Stimulated activated CD4-positive, alpha-beta T cell treated with anti-CD3 and anti-CD28 coated beads, TNF-alpha, amount 100 ng/mL, for 24 hours (primary cell): ENCODE results near the gene INSRR.

Experiments used
- DNase-seq, 3 experiments: peaks; one replicate each; pipeline ENCODE4 v3.0.0-alpha.2; 2020; ENCODE audit warnings: low read depth in 3 of 3

The INSRR gene

DNA sequence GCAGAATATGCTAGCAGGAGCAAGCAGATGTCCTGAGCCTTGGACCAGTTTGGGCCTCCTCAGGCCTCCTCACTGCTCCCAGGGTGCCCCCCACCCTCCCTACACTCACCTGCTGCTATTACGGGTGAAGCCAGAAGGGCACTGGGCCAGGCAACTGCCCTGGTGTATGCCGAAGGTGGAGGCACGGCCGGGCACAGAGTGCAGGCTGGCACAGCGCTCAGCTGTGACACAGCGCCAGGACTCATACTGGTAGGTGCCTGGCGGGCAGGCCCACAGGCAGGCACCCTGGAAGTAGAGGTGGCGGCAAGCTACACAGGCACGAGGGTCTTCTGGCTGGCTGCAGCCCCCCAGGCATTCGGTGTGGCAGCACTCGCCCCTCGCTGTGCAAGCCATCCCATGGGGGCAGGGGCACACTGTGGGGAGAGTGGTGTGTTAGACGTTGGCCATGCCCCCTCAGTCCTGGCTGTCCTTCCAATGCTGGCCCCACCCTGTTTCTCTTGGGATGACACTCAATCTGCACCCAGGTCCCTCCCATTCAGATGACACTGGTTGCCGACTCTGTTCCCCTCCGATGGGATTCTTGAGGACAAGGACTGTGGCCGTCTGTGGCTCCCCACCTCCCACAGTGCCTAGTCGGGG, 7.0 kb downstream of the INSRR start:
- no peak for DNase-seq

DNA sequence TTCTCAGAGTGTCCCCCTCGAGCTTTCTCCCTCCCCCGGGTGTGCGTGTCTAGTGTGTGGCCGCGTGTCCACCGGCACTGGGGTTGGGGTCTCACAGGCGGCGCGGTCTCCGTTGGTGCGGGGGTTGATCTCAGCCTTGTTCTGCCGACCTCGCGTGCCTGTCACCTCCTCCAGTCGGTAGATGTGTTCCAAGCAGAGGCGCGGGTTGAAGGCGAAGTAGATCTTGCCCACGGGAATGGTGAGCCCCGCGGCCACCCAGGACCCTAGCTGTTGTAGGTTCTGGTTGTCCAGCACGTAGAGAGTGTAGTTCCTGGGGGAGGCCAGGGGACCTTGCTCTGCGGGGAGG, 9.8 kb downstream of the INSRR start:
- no peak for DNase-seq

DNA sequence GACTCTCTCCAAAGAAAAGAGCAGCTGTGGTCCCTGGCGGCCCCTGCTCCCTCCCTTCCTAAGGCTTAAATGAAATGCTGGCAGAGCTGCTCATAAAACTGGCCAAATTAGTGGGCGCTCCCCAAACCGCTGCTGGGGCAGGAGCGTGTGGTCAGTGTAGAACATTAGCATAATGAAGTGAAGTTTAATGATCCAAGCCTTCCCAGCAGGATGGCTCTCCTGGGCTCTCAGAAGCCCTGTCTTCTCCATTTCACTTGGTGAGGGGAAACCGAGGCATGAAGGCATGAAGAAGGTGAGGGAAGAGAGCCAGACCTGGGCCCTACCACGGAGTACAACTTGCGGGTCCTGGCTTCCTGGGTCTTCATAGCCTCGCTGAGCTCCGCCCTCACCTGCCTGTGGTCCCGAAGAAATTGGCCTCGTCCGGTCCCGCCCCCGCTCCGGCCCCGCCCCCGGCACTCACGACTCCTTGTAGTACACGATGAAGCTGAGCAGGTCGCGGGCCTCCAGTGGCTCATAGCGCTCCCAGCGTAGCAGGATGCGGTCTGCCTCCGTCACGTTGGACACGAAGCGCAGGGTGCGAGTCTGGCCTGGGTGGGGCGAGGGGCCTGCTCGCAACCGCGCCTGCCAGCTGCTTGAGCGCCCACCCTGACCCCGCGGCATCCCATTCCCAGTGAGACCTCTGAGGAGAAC, 10.3 kb downstream of the INSRR start:
- peak; percentile 22 to 77 (median 35) for DNase-seq

DNA sequence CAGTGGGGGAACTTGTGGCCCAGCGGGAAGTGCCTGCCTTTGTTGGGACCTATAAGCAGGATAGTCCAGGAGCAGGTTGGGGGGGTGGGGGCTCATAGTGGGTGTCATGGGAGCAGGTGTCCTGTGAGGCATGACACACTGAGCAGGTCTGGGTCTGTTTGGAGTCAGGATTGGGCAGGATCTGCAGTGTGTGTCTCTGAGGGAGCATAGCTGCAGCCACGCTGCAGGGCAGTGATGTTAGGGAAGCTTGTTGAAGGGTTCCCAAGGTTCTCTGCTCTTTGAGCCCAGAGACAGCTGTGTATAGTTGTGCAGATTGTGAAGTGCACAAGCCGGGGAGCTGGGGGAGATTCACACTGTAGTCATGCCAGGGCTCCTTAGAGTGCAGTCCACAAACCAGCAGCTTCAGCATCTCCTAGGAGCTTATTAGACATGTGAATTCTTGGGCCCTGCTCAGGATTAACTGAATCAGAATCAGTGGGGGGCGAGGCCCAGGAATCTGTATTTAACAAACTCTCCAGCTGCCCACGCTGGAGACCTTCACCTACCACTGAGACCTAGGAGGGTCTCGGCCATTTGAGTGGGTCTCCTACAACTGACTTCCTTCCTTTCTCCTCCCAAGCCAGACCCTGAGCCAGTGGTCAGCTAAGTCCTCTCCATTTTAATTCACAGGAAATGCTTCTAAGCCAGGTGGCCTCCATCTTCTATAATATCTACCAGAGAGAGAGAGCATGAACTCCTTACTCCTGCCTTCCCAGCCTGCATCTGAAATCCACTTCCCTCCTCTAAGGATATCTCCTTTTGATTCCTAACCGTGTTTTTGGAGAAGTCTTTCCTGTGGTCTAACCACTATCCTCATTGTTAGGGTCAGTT, 11.1 kb downstream of the INSRR start:
- no peak for DNase-seq

DNA sequence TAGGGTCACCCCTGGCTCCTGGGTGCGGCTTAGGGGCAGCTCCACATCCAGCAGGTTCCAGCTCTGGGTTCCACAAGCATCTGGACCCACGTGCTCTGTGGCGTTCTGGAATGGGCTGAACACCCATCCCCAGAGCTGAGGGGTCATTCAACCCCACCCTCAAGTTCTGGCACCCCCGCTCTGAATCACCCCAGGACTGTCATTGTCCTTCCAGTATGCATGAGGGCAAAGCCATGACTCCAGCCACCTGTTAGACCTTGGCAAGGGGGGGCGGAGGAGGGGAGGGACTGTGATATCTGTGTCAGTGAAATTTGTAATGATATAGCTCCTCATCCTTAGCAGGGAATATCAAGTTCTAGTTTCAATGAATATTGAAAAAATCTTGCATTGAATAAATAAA, 12.3 kb downstream of the INSRR start:
- no peak for DNase-seq

DNA sequence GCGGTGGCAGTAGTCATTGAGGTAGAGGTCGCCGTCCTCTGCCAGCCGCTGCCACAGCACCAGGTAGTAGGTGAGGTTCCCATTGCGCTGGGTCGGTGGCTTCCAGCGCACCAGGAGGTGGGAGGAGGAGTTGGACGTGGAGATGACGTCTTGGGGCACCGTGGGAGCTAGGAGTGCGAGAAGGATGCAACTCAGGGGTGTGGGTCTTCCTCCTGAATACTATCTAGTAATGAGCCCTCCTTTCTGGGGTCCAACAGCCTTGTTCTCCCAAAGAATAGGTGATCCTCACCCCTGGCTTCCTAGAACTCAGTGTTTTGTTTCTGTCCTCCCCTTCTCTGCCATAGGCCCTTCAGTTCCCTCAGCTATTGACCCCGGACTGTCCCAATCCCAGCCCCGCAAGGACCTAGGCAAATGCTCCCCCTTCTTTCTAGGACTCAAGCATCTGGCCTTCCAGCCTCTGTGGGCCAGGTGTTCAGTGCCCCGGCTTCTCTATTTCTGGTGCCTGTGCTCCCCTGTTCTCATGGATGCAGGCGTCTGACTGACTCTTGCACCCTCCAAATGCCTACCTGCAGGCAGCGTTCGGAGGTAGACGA, 12.9 kb downstream of the INSRR start:
- no peak for DNase-seq

DNA sequence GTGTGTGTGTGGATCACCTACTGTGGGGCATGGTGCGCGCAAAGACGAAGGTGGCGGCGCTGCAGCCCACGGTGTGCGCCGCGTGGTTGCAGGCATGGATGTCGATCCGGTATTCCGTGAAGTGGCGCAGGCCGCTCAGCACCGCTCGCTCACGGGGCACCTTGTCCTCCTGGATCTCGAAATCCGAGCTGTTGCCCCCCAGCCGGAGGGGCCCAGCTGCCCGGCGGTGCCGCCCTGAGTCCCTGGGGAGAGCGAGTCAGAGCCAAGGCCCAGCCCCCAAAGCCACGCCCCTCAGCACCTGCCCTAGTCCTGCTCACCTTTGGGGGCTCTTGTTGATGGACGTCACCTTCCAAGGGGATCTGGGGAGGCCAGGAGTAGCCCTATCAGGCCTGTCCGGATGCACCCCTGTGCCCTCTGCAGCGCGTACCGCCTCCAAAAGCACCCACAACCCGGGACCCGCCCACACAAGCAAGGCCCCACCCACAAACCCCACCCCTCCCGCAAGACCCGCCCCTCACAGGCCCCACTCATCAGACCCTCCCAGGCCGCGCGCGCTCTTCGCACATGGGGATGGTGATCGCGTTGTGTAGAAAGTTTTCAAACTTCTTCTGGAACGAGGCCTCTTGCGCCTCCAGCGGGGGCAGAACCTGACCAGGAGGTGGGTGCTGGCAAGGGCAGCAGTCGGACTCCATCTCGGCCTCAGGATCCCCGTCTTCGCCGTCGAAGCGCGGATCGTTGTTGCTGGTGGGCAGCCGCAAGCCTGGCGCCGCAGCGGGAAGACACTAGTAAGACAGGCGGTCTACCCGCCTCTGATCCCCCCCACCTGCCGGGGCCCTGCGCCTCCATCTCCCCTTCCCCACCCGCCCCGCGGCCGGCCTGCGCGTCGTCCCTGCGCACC, 13.6 kb downstream of the INSRR start:
- peak in 1 of 3 experiments; percentile 23 for DNase-seq

DNA sequence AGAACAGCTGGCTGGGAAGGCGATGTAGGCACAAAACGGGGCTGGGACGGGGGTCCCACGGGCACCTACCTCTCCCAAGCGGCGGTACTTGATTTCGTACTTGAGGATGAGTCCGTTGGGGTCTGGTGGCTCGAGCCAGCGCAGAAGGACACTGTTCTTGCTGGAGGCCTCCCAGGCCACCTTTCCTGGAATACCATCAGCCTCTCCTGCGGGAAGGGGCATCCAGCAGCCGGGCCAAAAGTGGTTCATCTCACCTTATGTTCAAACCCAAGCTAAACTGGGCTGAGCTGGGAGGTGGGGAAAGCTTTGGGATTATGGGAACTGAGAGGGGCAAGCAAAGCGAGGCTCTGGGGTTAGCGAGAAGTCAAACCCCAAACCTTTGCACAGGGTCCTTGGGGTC, 14.3 kb downstream of the INSRR start:
- no peak for DNase-seq

DNA sequence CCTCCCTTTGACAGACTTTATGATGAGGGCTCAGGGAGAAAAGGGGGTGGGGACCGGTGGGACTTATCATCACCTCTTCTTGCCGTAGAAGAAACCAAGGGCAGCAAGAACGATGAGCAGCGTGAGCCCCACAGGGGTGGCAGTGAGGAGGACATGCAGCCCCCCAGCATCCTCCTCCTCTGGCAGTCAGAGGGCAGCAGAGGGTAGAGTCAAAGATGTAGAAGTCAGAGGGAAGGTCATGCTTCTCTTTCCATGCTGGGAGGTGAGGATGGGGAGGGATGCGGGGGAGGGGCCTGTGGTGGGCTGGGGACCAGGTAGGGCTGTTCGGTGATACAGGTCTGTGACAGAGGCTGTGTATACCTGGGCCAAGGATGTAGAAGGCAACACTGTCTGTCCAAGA, 14.8 kb downstream of the INSRR start:
- no peak for DNase-seq

DNA sequence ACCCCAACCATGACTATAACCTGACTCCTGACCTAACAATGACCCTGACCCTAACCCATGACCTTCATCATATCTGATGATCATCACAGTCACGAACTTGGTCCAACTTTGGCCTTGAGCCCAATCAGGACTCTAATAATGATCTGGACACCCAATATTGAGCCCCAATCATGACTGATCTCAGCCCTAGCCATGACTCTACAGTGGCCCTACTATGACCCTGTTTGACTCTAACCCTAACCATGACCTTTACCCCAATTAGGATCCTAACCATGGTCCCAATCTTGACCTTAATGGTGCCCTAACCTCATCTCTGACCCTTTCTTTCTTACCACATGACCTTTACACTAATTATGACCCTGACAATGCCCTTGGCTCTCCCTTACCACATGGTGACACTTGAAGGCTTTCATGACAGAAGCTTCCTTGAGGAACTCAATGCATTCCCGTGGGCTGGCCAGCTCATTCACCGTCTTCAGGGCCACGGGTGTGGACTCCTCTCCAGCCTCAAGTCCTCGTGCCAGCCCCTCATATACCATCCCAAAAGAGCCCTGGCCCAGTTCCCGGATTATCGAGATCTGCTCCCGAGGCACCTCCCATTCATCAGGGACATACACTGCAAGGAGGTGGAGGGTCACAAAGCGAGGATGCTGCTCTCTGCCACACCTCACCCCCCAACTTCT, 16.2 kb downstream of the INSRR start:
- no peak for DNase-seq

DNA sequence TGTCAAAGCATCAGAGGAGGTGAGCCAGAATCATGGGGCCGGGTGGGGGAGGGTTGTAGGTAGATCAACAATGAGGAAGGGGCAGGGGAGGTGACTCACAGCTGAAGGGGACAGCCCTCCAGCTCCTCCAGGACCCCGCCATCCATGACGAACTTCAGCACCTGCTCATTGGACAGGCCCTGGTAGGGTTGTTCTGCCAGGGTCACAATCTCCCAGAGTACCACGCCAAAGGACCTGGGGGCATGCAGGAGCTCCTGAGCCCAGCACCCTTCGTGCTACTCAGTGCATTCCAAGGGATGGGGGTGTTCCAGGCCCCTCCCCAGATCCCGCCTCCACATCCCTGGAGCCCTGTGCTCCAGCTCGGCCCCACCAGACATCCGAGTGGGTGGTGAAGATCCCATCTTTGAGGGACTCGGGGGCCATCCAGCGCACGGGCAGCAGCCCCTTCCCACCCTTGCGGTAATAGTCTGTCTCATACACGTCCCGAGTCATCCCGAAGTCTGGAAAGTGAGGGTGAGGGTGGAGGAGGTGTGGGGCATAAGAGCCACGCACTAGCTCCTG, 17.5 kb downstream of the INSRR start:
- no peak for DNase-seq

DNA sequence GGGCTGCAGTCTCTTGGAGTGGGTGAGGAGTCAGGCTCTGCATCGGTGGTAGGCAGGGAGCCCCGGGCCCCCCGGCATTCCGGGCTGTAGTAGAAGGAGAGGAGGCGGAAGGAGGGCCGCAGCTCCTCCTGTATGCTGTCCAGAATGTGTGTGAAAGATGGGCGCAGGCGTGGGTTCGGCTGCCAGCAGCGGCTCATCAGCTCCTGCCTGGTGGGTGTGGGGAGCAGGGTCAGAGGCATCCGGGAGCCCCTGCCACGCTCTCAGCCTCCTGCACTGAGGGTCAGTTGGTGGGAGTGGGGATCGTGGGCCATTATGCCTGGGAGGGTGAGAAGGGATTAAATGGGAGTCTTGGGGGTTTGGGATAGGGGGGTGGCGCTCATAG, 18.0 kb downstream of the INSRR start:
- no peak for DNase-seq

DNA sequence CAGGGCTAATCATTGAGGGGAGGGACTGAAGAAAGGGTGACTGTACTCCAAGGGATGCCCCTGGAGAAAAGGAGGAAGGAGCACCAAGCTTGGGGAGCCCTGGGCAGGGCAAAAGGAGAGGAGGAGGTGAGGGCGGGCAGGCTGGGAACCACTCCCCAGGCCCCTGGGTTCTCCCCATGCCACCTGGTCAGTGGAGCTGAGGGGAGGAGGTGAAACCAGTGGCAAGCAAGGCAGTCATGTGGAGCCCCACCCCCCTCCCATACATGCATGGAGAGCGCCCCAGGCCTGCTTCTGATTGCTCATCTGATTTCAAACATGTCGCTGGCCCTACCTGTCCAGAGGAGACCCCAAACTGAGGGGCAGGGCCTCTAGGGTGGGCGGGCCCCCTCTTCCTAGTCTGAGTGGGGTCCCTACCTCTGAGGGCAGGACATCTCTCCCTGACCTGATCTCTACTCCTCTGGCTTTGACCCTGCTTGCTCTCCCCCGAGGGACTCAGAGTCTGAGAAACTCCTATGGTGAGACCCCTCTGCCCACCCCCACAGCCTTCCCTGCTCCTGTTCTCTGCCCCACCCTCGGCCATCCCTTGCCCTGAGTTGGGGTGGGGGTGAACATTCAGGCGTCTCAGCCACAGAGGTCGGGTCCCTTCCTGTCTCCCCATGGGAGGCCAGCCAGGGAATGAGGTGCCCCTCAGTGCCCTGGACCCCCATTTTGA, 18.6 kb downstream of the INSRR start:
- DNase-seq, result no peak

DNA sequence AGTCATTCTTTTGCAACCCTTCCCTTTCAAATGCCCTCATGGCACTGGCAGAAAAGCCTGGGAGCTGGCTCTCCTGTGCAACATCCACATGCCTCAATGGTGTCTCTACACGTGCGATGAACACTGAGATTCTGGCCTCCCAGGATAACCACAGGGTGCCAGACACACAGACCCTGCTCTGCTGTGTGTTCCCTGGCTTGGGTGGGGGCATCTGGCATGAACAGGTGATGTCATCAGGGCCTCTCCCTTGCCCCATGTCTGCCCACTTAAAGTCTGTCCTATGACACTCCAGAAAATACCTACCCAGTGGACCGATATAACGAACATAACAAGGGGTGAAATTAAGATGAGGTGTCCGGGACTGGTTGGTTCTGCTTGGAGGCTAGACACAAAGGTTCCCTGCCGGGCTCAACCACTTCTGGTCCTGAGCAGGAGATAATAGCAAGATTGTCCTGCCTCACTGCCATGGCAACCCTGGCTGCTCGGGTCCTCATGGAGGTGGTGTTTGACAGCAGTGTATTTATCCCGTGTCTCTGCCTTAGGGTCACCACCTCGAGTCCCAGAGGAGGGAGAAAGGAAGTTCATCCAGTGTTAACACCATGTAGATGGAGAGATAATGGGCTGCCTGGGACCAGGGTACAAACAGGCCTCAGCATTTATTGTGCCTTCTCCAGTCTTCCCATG, 19.3 kb downstream of the INSRR start:
- DNase-seq, result no peak

DNA sequence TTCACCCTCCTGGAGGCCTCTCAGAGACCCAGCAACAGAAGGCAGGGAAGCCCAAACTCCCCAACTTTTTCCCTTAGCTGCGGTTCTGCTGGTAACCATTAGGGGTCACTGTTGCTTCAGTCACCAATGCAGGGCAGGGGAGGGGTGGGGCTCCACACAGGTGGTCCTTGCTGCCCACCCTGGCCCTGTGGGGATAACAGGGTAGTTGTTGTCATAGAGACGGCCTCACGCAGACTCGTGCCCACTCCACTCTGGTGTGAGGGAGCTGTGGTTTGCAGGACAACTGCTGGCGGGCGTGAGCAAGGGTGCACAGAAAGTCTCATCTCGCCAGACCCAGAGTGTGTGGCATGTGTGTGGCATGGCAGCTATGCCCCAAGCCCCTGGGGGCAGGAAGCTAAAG, 19.9 kb downstream of the INSRR start:
- DNase-seq, result no peak

DNA sequence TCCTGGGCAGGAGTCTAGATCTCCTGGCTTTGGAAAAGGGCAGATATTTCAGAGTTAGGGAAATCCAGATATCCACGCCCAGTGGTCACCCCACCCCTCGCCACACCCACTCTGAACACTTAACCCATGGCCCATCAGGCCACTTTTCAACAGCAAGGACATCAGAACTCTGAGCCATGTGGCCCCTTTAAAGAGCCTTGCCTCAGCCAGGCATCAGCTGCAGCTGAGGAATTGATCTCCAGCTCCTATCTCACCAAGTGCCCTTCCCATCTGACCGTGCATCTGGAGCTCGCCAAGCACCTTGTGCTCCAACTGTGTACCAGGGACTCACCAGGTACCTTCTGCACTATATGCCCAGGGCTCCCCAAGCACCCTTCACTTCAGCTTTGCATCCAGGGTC, 22.0 kb downstream of the INSRR start:
- no peak for DNase-seq

DNA sequence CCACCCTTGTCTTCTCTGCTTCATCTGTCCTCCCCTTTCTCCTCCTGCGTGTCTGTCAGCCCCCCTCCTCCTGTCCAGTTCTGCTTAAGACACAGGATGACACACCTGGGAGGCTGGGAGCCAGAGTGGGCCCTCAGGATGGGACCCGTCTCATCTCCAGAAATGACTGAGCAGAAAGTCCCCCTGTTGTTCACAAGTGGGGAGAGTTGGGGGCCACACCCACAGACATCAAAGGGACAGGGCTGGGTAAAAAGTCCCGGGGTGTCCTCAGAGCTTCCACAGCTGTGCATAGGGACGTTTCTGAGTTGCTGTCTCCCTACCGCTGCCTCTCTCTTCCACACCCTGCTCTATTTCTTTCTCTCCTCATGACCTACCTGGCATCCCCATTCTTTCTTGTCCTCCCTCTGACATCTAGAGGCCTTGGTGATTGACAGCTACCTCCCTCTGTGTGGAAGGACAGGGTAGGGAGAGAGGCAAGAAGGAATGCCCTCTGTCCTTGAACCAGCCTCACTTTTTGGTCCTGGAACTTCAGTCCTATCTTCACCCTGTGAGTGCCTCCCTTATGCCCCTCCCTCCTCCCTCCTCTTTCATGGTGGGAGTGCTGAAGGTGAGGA, 22.8 kb downstream of the INSRR start:
- DNase-seq, result peak in 1 of 3 experiments; percentile 58

DNA sequence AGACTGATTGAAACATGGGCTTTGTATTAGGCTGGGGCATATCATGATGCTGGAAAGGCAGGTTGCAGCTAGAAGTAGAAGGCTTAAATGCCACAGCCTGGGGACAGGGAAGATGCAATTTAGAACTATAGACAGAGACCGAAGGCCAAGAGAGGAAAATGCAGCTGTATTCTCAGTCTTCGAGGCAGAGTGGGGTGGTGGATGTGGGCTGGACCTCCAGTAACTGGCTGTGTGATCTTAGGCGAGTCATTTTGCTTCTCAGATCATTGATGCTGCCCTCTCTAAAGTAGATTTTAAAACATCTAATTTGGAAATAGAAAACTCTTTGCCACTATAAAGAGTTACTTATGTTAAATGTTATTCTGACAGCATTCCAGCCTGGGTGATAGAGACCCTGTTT, 24.6 kb downstream of the INSRR start:
- DNase-seq, result no peak

DNA sequence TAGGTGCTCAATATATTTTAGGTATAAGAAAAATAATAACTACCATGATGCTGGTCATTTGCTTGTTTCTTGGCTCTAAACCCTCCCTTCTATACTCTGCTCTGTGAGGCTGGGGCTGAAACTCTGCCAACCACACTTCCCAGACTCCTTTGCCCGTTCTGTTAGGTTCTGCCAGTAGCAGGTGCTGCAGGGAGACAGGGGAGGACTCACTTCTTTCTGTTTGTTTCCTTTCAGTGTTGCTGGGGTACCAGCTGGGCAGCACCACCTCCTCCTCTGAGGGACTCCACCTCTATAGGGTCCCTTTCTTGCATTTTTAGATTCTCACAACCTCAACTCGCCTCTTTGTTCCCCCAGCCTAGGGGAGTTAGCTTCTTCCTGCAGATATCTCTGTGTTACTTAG, 25.3 kb downstream of the INSRR start:
- no peak for DNase-seq
